Stimulated activated CD4-positive, alpha-beta T cell treated with anti-CD3 and anti-CD28 coated beads, Interleukin-4, amount 100 ng/mL, for 1 hour (primary cell): Measurements from ENCODE around the gene CACNA1B.

Experiments
- DNase-seq: peaks from one replicate; pipeline ENCODE4 v3.0.0-alpha.2; 2020

CACNA1B gene

DNA sequence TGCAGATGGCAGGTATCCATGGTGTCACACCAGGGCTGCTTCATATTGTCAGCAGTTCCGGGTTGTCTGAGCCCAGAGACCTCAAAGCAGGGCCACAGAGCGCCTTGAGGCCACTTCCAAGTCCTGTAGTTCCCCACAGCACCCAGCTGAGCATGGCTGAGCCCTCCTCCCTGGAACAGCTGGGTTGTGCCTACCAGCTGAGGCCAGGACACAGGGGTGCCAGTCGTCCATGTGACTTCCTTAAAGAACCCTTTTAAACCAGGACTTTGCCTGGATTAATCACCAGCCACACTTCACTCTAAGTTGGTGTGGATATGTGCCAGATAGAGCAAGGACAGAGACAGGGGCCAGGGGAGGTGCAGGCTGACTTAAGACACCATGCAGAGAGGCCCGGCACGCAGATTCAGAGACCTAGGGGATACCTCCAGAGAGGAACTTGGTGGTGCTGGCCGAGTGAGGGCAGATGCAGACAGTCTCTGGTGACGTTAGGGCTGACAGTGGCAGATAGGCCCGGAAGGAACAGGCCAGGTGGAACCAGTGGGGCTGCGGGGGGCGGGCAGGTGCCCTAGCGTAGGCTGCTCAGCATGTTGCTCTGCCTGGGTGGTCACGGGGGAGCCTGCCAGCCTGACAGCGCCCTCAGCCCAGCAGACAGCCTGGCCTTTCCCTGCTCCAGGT, 142.7 kb downstream of the CACNA1B start:
- no peak for DNase-seq

DNA sequence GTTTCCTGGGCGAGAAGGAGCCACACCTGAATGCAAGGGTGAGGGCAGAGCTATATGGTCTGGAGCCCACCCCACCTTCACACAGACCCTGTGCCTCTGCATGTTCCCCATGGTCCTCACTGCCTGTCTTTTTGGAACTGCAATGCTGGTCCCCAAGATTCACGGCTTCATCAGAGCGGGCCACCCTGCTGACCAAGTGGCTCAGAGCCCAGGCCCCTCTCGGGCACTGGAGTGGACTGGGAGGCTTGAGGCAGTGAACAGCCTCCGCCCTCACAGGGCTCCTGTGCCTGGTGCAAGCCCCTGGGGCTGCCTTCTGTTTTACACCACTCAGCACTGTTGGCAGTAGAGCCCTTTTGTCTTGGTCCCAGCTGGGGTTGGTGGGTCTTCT, 143.2 kb downstream of the CACNA1B start:
- DNase-seq = no peak

DNA sequence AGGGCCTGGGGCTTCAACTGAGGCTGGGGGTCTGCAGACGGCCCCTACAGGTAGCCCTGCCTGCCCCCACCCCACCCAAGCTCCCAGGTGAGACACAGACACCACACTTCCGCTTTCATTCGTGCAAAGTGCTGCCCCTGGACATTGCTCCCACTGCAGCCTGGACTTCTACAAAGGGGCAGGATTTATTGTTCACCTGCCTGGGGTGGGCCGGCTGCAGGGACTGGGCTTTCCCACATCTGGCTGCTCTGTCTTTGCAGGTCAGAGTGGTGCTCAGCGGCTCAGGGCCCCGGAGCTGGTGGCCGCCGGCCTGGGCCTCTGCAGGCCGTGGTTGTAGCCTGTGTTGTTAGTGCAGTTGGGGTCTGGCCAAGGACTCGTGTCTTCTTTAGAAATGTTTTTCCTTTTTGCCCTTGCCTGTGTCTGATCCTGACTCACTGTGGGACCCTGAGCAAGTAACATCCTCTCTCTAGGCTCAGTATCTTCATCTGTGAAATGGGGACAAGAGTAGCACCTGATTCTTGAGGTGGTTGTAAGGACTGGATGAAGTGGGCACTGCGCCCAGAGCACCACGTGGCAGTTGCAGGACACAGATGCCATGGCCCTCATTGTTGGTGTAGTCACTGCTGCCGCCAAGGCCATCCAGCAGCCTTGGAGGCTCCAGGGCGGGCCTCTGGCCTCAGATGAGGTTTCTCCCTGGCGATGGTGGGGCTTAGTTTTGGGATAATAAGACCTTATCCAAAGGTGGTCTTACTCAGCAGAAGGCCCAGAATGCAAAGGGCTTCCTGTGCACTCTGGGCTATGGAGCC, 143.9 kb downstream of the CACNA1B start:
- no peak for DNase-seq

DNA sequence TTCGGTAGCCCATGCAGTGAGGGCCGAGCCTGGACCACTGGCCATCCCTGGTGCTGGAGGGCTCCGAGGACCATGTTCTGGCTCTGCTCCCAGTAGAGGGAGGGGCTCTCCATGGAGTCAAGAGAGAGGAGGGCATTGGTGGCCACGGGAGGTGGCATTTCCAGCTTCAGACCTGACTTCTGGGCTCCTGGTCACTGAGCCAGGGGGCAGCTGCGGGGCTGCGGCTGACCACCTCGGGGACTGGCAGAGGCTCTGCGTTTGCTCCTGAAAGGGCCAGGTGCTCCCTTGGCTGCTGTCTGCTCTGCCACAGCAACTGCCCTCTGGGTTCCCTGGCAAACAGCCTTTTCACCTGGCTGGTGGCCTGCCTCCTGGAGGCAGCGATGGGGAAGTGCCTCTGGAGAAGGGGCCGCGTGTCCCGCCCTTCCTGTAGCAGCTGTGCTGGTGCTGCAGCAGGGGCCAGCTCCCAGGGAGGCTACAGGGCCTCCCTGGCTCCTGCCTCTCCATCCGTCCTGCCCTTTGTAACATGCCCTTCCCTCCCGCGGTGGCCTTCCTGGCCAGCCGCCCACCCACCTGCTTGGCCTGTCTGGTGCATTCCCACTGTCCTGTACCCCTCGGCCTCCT, 144.6 kb downstream of the CACNA1B start:
- no peak for DNase-seq

DNA sequence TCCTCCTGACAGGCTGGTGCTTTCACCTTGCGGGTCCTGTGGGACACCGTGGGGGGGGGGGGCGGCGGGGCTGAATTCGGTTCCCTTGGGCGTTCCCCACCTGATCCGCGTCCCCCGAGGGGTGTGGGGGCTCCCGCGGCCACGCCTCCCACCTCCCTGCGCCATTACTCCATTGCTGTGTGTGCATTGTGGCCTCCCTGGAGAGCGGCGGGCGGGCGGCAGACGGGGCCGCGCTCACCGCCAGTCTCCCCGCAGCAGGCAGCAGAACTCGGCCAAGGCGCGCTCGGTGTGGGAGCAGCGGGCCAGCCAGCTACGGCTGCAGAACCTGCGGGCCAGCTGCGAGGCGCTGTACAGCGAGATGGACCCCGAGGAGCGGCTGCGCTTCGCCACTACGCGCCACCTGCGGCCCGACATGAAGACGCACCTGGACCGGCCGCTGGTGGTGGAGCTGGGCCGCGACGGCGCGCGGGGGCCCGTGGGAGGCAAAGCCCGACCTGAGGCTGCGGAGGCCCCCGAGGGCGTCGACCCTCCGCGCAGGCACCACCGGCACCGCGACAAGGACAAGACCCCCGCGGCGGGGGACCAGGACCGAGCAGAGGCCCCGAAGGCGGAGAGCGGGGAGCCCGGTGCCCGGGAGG, 145.3 kb downstream of the CACNA1B start:
- DNase-seq = no peak

DNA sequence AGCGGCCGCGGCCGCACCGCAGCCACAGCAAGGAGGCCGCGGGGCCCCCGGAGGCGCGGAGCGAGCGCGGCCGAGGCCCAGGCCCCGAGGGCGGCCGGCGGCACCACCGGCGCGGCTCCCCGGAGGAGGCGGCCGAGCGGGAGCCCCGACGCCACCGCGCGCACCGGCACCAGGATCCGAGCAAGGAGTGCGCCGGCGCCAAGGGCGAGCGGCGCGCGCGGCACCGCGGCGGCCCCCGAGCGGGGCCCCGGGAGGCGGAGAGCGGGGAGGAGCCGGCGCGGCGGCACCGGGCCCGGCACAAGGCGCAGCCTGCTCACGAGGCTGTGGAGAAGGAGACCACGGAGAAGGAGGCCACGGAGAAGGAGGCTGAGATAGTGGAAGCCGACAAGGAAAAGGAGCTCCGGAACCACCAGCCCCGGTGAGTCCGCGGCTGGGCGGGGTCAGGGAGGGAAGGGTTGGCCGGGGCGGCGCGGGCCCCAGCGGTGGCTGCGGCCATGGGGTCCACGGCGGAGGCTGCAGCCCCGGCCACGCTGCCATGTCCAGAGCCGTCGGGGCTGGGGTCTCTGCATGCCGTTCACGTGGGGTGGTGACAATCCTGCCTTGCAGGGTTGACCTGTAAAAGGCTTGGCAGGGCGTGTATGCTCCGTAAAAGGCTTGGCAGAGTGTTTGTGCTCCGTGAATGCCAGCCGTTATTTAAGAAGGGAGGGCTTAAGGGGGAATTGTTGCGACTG, 146.0 kb downstream of the CACNA1B start:
- DNase-seq = no peak

DNA sequence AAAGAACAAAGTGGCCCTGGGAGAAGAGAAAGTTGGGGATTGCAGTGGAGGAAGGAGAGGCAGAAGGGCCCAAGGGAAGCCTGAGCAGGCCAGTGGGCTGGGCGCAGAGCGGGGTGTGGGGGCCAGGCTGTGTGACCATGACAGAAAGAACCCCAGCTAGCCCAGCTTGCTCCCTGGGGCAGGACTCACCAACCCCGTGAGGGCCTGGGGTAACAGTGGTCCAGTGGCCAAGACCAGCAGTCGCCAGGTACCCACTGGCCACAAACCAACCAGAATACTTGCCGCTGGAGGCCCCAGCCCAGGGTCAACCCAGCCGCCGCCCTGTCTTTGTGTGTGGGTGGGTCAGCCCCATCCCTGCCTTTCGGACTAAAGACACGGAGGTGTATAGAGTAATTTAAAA, 146.5 kb downstream of the CACNA1B start:
- no peak for DNase-seq

DNA sequence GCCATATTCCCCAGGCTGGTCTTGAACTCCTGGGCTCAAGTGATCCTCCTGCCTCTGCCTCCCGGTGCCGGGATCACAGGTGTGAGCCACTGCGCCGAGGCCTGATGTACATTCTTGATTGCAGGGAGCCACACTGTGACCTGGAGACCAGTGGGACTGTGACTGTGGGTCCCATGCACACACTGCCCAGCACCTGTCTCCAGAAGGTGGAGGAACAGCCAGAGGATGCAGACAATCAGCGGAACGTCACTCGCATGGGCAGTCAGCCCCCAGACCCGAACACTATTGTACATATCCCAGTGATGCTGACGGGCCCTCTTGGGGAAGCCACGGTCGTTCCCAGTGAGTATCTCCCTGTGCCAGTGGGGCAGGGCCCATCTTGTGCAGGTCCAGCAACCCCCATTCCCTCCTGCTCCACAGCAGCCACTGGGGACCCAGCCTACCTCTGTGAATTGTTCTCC, 147.3 kb downstream of the CACNA1B start:
- no peak for DNase-seq

DNA sequence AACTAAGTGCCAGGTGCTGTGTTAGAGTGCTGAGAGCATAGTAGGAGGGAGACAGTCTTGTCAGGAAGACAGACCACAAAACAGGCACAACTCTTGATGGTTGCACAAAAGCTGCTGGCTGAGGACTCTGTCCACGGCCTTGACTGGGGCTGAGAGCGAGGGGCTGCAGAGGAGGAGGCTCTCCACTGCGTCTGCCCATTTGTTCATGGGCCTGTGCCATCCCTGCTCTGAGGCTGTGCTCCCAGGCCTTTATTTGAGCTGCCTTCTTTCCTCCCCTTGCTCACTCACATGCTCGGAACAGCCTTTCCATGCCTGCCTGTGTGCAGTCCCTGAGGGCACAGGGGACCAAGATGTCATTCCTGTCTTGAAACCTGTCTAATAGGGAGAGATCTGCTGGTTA, 147.8 kb downstream of the CACNA1B start:
- no peak for DNase-seq

DNA sequence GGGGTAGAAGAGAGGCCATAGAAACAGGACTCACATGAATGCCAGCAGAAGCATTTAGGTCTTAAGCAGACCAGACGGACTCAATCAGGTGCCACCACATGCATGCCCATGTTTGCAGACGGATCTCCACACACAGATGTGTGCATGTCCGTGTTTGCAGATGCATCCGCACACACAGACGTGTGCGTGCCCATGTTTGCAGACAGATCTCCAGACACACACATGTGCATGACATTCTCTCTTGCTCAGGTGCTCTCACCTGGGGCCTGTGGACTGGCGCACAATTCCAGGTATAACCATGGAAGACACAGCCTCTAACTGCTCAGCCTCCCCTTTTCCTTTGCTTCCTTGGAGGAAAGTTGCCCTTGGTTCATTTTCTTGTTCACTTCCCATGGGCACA, 148.3 kb downstream of the CACNA1B start:
- DNase-seq = no peak

DNA sequence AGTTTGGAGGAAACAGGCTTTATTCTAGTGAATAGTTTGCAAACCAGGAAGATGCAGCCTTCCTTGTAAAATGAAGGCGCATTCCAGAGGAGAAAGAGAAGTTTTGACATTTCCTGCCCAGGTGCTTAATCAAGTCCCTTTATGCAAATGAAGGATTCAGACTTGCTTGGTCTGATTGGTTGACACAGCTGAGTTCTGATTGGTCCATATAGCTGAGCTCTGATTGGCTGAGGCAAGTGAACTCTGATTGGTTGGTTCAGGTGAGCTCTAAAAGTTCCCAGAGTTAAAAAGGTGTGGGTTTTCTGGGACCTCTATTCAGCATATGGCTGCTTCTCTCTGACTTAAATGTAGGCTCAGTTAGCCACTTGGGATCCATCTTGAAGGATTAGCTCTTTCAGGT, 151.0 kb downstream of the CACNA1B start:
- DNase-seq = no peak

DNA sequence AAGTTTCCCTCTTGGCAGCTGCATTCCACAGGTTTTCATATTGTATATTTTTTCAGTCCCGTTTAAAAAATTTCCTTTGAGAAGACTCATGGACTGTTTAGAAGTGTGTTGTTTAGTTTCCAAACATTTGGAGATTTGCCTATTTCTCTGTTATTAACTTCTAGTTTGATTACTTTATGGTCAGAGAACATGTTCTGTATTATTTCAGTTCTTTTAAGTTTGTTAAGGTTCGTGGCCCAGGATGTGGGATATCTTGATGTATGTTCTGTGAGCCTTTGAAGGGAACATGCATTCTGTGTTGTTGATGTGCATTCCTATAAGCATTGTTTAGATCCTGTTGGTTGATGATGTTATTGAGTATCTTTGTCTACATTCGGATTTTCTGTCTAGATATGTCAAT, 153.6 kb downstream of the CACNA1B start:
- DNase-seq = no peak

DNA sequence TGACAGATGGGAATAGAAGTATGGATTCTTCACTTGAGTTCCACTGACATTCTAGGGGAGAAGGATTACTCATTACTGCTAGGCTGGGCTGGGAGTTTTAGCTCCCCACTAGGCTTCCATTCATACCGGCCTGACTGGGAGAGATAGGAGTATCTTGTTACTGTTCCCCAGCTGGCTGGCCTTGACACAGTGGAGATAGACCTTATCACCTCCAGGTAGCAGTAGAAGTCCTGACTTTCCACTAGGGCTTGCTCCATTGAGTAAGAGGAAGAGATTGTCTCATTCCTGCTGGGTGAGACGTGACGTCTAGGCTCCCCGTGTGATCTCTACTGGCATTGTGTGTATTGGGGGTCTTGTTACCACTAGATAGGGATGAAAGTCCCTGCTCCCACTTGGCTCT, 156.4 kb downstream of the CACNA1B start:
- DNase-seq = no peak

DNA sequence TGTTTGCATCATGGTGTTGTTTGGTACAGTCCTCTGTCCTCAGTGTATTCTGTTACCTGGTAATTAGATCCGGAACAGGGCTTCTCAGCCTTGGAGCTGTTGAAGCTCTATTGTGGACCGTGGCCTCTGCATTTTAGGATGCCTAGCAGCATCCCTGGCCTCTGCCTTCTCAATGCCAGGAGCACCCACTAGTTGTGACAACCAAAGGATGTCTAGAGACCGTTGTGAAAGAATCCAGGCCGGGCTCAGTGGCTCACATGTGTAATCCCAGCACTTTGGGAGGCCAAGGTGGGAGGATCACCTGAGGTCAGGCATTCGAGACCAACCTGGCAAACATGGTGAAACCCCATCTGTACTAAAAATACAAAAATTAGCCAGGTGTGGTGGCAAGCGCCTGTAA, 159.6 kb downstream of the CACNA1B start:
- DNase-seq = no peak

DNA sequence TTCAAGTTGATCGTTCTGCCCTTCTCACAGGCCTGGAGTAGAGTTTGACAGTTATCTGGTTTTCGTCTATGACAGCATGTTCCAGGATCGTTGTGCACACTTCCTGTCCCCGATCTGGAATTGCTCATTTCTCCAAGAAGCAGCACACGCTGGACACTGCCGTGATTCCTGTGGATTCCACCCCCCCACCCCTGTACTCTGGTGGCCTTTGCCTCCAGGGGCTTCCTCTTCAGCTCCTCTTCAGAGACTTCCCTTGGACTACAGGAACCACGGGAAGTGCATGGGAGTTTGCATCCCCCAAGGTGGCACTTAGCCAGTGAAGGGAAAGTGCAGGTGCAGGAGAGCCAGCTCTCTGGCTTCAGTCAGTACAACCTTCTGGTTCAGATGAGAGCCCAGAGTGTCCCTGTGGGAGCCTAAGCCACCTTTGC, 160.7 kb downstream of the CACNA1B start:
- DNase-seq = no peak

DNA sequence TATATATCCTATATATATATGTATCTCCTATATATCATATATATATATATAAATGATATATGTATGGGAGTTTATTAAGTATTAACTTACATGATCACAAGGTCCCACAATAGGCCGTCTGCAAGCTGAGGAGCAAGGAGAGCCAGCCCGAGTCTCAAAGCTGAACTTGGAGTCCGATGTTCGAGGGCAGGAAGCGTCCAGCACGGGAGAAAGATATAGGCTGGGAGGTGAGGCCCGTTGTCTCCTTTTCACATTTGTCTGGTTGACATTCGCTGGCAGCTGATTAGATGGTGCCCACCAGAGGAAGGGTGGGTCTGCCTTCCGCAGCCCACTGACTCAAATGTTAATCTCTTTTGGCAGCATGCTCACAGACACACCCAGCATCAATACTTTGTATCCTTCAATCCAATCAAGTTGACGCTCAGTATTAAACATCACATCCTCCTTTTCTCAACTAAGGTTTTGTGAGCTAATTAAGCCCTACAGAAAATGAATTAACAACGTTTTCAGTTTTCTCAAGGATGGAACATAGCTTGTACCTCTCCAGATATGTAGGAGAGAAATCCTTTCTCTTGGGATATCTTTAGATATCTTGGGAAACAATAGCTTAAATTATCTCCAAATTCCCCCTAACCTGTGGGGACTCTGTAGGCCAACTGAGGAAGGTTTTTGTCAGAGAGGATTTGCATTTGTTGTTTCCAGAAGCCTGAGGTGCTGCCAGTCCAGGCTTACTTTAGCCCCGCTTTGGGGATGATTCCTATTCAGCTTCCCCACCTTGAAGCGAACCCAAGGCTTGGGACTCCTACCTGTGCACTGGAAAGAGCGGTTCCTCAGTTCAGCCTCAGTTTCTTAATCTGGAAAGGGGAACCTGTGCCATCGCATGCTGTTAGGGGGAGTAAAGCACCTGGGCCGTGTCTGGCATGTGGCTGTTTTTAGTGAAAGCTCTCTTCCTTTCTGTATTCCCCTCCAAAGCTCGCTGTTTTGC, 163.2 kb downstream of the CACNA1B start:
- DNase-seq = no peak

DNA sequence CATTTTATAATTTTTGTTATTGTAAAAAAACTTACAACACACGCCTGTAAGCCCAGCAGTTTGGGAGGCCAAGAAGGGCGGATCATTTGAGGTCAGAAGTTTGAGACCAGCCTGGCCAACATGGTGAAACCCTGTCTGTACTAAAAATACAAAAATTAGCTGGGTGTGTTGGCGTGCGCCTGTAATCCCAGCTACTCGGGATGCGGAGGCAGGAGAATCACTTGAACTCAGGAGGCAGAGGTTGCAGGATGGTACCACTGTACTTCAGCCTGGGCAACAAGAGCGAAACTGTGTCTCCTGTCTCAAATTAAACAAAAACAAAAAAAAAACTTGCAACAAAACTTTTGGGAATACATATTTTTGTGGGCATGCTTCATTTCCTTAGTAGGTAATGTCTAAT, 164.6 kb downstream of the CACNA1B start:
- no peak for DNase-seq

DNA sequence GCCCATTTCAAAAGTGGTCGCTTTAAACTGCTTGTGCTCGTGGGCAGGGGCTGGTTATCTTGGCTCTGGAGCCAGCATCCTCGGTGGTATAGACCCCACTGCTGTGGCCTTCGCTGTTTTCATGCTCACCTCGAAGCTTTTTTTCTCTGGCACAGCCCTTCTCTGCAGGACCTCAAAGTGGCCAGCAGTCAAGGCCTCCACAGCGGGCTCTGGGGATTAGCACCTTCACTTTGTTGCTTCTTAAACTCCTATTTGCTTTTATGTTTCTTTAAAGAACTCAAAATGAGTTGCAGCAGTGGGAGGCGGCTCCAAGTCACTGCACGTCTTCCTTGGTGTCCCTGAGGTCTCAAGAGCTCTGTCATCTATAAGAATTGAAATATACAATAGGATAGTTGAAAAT, 165.1 kb downstream of the CACNA1B start:
- no peak for DNase-seq

DNA sequence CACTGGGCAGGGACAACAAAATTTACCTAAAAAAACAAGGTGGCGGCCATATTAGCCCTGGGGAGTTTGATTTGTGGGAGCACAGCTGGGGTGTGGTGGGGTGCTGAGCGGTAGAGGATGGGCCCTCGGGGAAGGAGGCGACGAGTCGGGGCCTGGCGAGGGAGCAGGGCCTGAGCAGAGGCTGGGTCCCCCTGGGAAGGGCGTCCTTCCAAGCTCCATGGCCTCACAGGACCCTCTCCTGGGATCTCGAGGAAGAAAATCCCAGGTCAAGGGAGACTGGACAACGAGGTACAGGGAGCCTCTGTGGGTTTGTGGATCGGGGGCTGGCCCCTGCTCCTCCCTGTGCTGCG, 165.5 kb downstream of the CACNA1B start:
- no peak for DNase-seq

DNA sequence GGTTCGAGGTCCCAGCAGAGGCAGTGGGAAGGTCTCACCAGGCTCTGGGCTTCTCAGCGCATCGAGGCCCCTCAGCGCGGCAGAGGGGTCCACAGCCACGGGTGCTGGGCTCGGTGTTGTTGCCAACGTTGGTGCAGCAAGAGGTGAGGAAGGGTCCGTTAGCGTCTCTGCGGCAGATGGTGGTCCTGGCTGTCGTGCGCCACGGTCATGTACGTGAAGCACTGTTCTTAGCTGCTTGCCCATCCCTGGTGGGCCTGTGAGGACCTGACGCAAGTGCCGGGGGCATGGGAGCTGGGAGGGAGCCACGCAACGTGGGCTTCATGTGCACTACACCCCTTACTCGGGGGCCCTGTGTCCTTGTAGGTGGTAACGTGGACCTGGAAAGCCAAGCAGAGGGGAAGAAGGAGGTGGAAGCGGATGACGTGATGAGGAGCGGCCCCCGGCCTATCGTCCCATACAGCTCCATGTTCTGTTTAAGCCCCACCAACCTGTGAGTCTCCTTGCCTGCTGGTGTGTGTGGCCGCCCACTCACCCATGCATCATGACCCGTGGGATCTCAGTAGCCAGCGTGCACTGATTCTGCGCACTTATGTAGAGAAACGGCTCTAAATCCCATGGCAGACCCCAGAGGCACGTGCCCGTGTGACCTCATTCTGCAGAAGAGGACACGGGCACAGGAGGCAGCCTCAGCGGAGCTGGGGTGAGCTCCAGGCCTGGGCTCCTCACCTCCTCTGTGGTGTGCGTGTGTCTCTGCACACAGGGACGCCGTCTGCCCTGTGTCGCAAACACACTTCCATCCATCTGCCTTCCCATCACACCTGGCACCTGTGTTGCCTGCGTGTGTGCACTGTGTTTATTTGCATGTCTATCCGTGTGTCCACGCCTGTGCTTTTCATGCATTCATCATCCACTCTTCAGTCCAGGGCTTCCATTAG, 166.1 kb downstream of the CACNA1B start:
- no peak for DNase-seq
